ENCODE data around the gene PRRG2. TPM values are rescaled to one million over a fixed set of nuclear protein-coding genes. Genes with fewer than 3 reads are reported as not detected.

The PRRG2 gene
- total and polyA plus RNA-seq, 2 of the 13 experiments (the other 11 are each of a cell fraction or from before 2014, with no cell fraction given) = 0.66 to 0.82 TPM

- TF ChIP-seq CEBPZ (IDR thresholded peaks at IDR 0.05; ENCODE audit: low read length) = no peak
- TF ChIP-seq IRF9 (CRISPR knock-in tag; IDR thresholded peaks at IDR 0.05; ENCODE audit: borderline replicate concordance) = no peak
- no peak for TF ChIP-seq GATAD2A (CRISPR knock-in tag; IDR thresholded peaks at IDR 0.05)
- TF ChIP-seq ZNF83 (CRISPR knock-in tag; IDR thresholded peaks at IDR 0.05; ENCODE audit: borderline replicate concordance) = no peak
- TF ChIP-seq POLR2A (IDR thresholded peaks at IDR 0.05; ENCODE audit: insufficient read depth in 1 of 2, low read depth in 2 of 2, low read length in 2 of 2) = peak in 1 of 2 experiments; percentile 71; a peak in 2 of 4 replicates
- TF ChIP-seq ZNF770 (CRISPR knock-in tag; IDR thresholded peaks at IDR 0.05) = no peak
- TF ChIP-seq HES4 (CRISPR knock-in tag; IDR thresholded peaks at IDR 0.05; ENCODE audit: borderline replicate concordance) = no peak
- 0 out of 2 replicates have a peak, but pooled peaks have one; percentile 18 for TF ChIP-seq DMAP1 (CRISPR knock-in tag; IDR thresholded peaks at IDR 0.05)
- TF ChIP-seq FOXO1 (CRISPR knock-in tag; IDR thresholded peaks at IDR 0.05) = 0 out of 2 replicates have a peak, but pooled peaks have one; percentile 16
- TF ChIP-seq MTF2 (CRISPR knock-in tag; IDR thresholded peaks at IDR 0.05; ENCODE audit: borderline replicate concordance) = 0 out of 2 replicates have a peak, but pooled peaks have one; percentile 26
- TF ChIP-seq KAT2B (IDR thresholded peaks at IDR 0.05; ENCODE audit: borderline replicate concordance, low read depth, low read length) = no peak
- no peak for TF ChIP-seq RNF2 (conservative IDR thresholded peaks at IDR 0.05; ENCODE audit: low read depth)
- no peak for TF ChIP-seq MTF1 (CRISPR knock-in tag; IDR thresholded peaks at IDR 0.05)
- peak; percentile 72 for TF ChIP-seq ZNF143 (CRISPR knock-in tag; IDR thresholded peaks at IDR 0.05)
- peak; percentile 59; the same call in 1 of the 2 replicates for TF ChIP-seq PATZ1 (CRISPR knock-in tag; IDR thresholded peaks at IDR 0.05)
- TF ChIP-seq ZNF678 (CRISPR knock-in tag; IDR thresholded peaks at IDR 0.05) = no peak
- TF ChIP-seq ZNF510 (CRISPR knock-in tag; IDR thresholded peaks at IDR 0.05; ENCODE audit: low read depth) = no peak
- no peak for TF ChIP-seq NR2C2 (CRISPR knock-in tag; IDR thresholded peaks at IDR 0.05; ENCODE audit: borderline replicate concordance)
- no peak for TF ChIP-seq MIER2 (CRISPR knock-in tag; IDR thresholded peaks at IDR 0.05)
- no peak for TF ChIP-seq CENPBD1 (CRISPR knock-in tag; IDR thresholded peaks at IDR 0.05; ENCODE audit: borderline replicate concordance, low read depth)
- 0 out of 2 replicates have a peak, but pooled peaks have one; percentile 3 for TF ChIP-seq KMT2A (CRISPR knock-in tag; IDR thresholded peaks at IDR 0.05)
- TF ChIP-seq NFE2L1 (CRISPR knock-in tag; IDR thresholded peaks at IDR 0.05; ENCODE audit: borderline replicate concordance) = no peak
Measured at GRCh38 chr19:49590971-49591730, 10.0 kb downstream of the PRRG2 start, which contains the start of gene PRR12 (continued).

Data from HepG2 (cell line).